GM19240 (cell line): ENCODE data around the gene DNAH9.

Source experiments
- DNase-seq: peaks from one replicate; pipeline ENCODE4 v3.0.0; 2011; ENCODE audit warnings: low spot score; ENCODE audit not compliant: insufficient read length

DNAH9 gene

GRCh38 chr17:11668618-11669017 lies 70.3 kb downstream of the DNAH9 start:
- no peak for DNase-seq

- DNase-seq: no peak
Measured at GRCh38 chr17:11671126-11671525, 72.9 kb downstream of the DNAH9 start.

- no peak for DNase-seq
Measured at GRCh38 chr17:11682646-11683045, 84.4 kb downstream of the DNAH9 start.

GRCh38 chr17:11690681-11691080 lies 92.4 kb downstream of the DNAH9 start:
- DNase-seq: no peak

- no peak for DNase-seq
Measured at GRCh38 chr17:11692688-11693087, 94.4 kb downstream of the DNAH9 start.

GRCh38 chr17:11693284-11693683 lies 95.0 kb downstream of the DNAH9 start:
- DNase-seq: no peak

- no peak for DNase-seq
Measured at GRCh38 chr17:11700668-11701067, 102.4 kb downstream of the DNAH9 start.

GRCh38 chr17:11701911-11702310 lies 103.6 kb downstream of the DNAH9 start:
- no peak for DNase-seq

- DNase-seq: no peak
Measured at GRCh38 chr17:11704041-11704440, 105.8 kb downstream of the DNAH9 start.

GRCh38 chr17:11705111-11705510 lies 106.8 kb downstream of the DNAH9 start:
- no peak for DNase-seq

GRCh38 chr17:11707586-11707985 lies 109.3 kb downstream of the DNAH9 start:
- no peak for DNase-seq

- DNase-seq: no peak
Measured at GRCh38 chr17:11712456-11712855, 114.2 kb downstream of the DNAH9 start.

- DNase-seq: no peak
Measured at GRCh38 chr17:11719203-11719602, 120.9 kb downstream of the DNAH9 start.

- DNase-seq: no peak
Measured at GRCh38 chr17:11719856-11720255, 121.6 kb downstream of the DNAH9 start.

GRCh38 chr17:11720816-11721215 lies 122.5 kb downstream of the DNAH9 start:
- DNase-seq: no peak

- DNase-seq: no peak
Measured at GRCh38 chr17:11730747-11731146, 132.5 kb downstream of the DNAH9 start.

- DNase-seq: no peak
Measured at GRCh38 chr17:11736613-11737312, 138.5 kb downstream of the DNAH9 start.

GRCh38 chr17:11737313-11737679 lies 139.0 kb downstream of the DNAH9 start:
- DNase-seq: no peak

GRCh38 chr17:11738151-11738550 lies 139.9 kb downstream of the DNAH9 start:
- DNase-seq: no peak

GRCh38 chr17:11739351-11739750 lies 141.1 kb downstream of the DNAH9 start:
- no peak for DNase-seq

GRCh38 chr17:11739848-11740247 lies 141.6 kb downstream of the DNAH9 start:
- no peak for DNase-seq

GRCh38 chr17:11742886-11743285 lies 144.6 kb downstream of the DNAH9 start:
- DNase-seq: no peak

- no peak for DNase-seq
Measured at GRCh38 chr17:11744696-11745095, 146.4 kb downstream of the DNAH9 start.

GRCh38 chr17:11747441-11747840 lies 149.2 kb downstream of the DNAH9 start:
- no peak for DNase-seq
